ENCODE data around the gene G6PD.
"Not testable (repeated sequence)": the region's sequence is repeated elsewhere in the genome, so short reads cannot be mapped to it uniquely, and the experiment has no call there.

G6PD gene

GRCh38 chrX:154546354-154547244 is at the start of gene G6PD:
Gene G6PD (minus strand): TSS chrX:154546846. CDS start chrX:154546155, 691 bp downstream.
- peak; percentile 70 for DNase-seq (ENCODE audit: low read depth)

- no peak for DNase-seq (ENCODE audit: low read depth)
These were observed 49.1 kb upstream of the G6PD start for GRCh38 chrX:154595559-154596249.

GRCh38 chrX:154594491-154594890 is 47.8 kb upstream of the G6PD start:
- no peak for DNase-seq (ENCODE audit: low read depth)

GRCh38 chrX:154593201-154593600 is 46.6 kb upstream of the G6PD start:
- DNase-seq (ENCODE audit: low read depth) = no peak

- no peak for DNase-seq (ENCODE audit: low read depth)
These were observed 45.9 kb upstream of the G6PD start for GRCh38 chrX:154592505-154592904.

GRCh38 chrX:154590415-154590814 is 43.8 kb upstream of the G6PD start:
- DNase-seq (ENCODE audit: low read depth) = not testable (repeated sequence)

- DNase-seq (ENCODE audit: low read depth) = not testable (repeated sequence)
These were observed 38.0 kb upstream of the G6PD start, which contains the start of gene CTAG1A for GRCh38 chrX:154584585-154585183. Gene CTAG1A (plus strand): TSS chrX:154585133. CDS start chrX:154585207, 74 bp downstream.

- not testable (repeated sequence) for DNase-seq (ENCODE audit: low read depth)
These were observed 36.3 kb upstream of the G6PD start for GRCh38 chrX:154582994-154583393.

- DNase-seq (ENCODE audit: low read depth) = not testable (repeated sequence)
These were observed 28.4 kb upstream of the G6PD start for GRCh38 chrX:154575076-154575475.

- DNase-seq (ENCODE audit: low read depth) = not testable (repeated sequence)
These were observed 26.4 kb upstream of the G6PD start for GRCh38 chrX:154573061-154573460.

GRCh38 chrX:154570361-154570760 is 23.7 kb upstream of the G6PD start:
- not testable (repeated sequence) for DNase-seq (ENCODE audit: low read depth)

- not testable (repeated sequence) for DNase-seq (ENCODE audit: low read depth)
These were observed 15.6 kb upstream of the G6PD start for GRCh38 chrX:154562295-154562694.

- not testable (repeated sequence) for DNase-seq (ENCODE audit: low read depth)
These were observed 13.7 kb upstream of the G6PD start for GRCh38 chrX:154560326-154560725.

- not testable (repeated sequence) for DNase-seq (ENCODE audit: low read depth)
These were observed 12.2 kb upstream of the G6PD start for GRCh38 chrX:154558896-154559295.

- not testable (repeated sequence) for DNase-seq (ENCODE audit: low read depth)
These were observed 11.5 kb upstream of the G6PD start for GRCh38 chrX:154558060-154558690.

- not testable (repeated sequence) for DNase-seq (ENCODE audit: low read depth)
These were observed 5.6 kb upstream of the G6PD start for GRCh38 chrX:154552112-154552806.

GRCh38 chrX:154549766-154550165 is 3.1 kb upstream of the G6PD start:
- DNase-seq (ENCODE audit: low read depth) = no peak

- no peak for DNase-seq (ENCODE audit: low read depth)
These were observed 1.3 kb upstream of the G6PD start for GRCh38 chrX:154548028-154548316.

GRCh38 chrX:154547245-154548027 is 790 bp upstream of the G6PD start, which contains the start of gene IKBKG:
Gene IKBKG (plus strand): TSS chrX:154547620. CDS start chrX:154552003, 4,383 bp downstream.
- peak; percentile 81 for DNase-seq (ENCODE audit: low read depth)

GRCh38 chrX:154545673-154546274 is 872 bp downstream of the G6PD start:
- no peak for DNase-seq (ENCODE audit: low read depth)

All from activated T-cell treated with anti-CD3 and anti-CD28 coated beads for 24 hours (primary cell).